ENCODE measurements around the gene RELN. TPM values are rescaled to one million over a fixed set of nuclear protein-coding genes. Genes with fewer than 3 reads are reported as not detected.

The RELN gene
- total and polyA plus RNA-seq, 2 donors (not counting 1 experiment from before 2014, with no cell fraction given) = 0.33 to 31.8 TPM

DNA sequence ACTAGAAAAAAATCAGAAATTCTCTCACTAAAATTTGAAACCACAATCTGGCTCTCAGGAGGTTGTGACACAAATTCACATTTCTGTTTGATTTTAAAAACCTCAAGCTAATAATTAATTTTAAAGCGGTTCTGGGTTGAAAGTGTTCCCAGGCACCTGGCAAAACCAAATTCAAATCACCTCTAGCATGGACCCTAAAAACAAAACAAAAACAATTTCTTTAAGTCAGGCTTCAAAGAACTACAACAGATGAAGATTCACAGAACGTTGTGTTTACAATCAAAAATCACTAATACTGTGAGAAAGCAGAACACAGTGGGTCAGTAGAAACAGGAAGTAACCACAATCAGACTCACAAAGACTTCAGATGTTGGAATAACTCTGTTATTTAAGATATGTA lies 7.2 kb upstream of the RELN start:
- no peak overlapping the region for H3K4me3 ChIP-seq (replicated peaks in 1 of 4; ENCODE audit: control extremely low read depth in 1 of 4, insufficient read depth in 1 of 4, low read depth in 3 of 4, low read length in 4 of 4)
- peaks cover under 1% of the 10 kb centered on the region for H3K27me3 ChIP-seq (ENCODE audit: control insufficient read depth, insufficient read depth, low read length)
- no peaks in the 10 kb centered on the region for H3K36me3 ChIP-seq (ENCODE audit: control insufficient read depth, insufficient read depth, low read length)
- no peak overlapping the region for H2AFZ ChIP-seq (ENCODE audit: low read length)
- H3K79me2 ChIP-seq (ENCODE audit: control insufficient read depth, insufficient read depth, low read length) = no peaks in the 10 kb centered on the region
- TF ChIP-seq, protein P1, sequence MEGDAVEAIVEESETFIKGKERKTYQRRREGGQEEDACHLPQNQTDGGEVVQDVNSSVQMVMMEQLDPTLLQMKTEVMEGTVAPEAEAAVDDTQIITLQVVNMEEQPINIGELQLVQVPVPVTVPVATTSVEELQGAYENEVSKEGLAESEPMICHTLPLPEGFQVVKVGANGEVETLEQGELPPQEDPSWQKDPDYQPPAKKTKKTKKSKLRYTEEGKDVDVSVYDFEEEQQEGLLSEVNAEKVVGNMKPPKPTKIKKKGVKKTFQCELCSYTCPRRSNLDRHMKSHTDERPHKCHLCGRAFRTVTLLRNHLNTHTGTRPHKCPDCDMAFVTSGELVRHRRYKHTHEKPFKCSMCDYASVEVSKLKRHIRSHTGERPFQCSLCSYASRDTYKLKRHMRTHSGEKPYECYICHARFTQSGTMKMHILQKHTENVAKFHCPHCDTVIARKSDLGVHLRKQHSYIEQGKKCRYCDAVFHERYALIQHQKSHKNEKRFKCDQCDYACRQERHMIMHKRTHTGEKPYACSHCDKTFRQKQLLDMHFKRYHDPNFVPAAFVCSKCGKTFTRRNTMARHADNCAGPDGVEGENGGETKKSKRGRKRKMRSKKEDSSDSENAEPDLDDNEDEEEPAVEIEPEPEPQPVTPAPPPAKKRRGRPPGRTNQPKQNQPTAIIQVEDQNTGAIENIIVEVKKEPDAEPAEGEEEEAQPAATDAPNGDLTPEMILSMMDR (conservative IDR thresholded peaks at IDR 0.05 in 1 of 2, IDR thresholded peaks at IDR 0.05 in 1 of 2; ENCODE audit: low read depth in 1 of 2, low read length in 2 of 2) = no peak
- TF ChIP-seq EZH2 (IDR thresholded peaks at IDR 0.05; ENCODE audit: low read length, missing control alignments) = no peak
- H3K4me1 ChIP-seq (ENCODE audit: control insufficient read depth, extremely low read depth, insufficient read depth, low read length) = no peaks in the 10 kb centered on the region
- DNase-seq (ENCODE audit: low read depth in 2 of 2) = no peak
- no peak overlapping the region for H3K9ac ChIP-seq (ENCODE audit: insufficient read depth, low read length)
- H4K20me1 ChIP-seq (ENCODE audit: control insufficient read depth, extremely low read depth, insufficient read depth, low read length) = no peaks in the 10 kb centered on the region
- no peak overlapping the region for H3K4me2 ChIP-seq (ENCODE audit: extremely low read depth, insufficient read depth, low read length)
- H3K27ac ChIP-seq (ENCODE audit: insufficient read depth, low read length) = no peak overlapping the region
- no peaks in the 10 kb centered on the region for H3K9me3 ChIP-seq (ENCODE audit: control insufficient read depth, insufficient read depth, low read depth, low read length)

DNA sequence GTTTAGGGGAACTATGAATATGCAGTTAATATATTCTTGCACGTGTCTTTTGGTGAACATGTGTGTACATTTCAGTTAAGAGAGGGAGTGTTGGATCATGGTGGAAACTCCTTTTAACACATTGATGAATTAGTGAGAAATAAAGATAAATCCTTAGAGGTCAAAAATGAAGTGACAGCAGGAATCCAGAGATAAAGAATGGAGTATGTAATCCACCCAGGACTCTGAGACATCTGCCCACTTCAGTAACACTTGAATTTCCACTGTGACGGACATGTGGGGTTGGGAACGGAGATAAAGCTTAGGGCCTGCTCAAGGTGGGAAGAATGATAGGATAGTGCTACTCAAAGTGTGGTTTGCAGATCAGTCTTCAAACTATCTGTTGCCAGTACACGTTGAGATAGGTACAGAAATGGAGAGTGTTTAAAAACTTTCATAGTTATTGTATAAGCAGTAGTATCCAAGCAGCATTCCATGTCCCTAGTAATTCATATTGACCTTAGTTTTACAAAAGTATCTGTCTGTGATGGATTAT lies 6.6 kb upstream of the RELN start:
- DNase-seq (ENCODE audit: low read depth in 2 of 2) = no peak
- no peaks in the 10 kb centered on the region for H4K20me1 ChIP-seq (ENCODE audit: control insufficient read depth, extremely low read depth, insufficient read depth, low read length)

DNA sequence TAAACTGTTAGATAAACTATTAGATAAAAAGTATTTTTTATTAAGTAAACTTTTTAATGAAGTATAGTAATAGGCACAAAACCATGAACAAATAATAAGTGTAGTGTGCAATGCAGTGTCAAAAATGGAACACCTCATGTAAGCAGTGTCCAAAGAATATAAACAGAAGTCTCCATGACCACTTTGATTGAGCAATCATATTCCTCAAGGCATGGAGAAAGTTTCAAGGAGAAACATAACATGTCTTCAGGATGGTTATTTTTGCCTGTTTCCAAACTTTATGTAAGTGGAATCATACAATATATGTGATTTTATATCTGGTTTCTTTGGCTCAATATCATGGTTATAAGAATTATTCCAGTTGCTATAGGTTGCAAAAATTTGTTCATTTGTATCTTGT lies 6.1 kb upstream of the RELN start:
- no peak for TF ChIP-seq EZH2 (IDR thresholded peaks at IDR 0.05; ENCODE audit: low read length, missing control alignments)
- TF ChIP-seq, protein P1 (conservative IDR thresholded peaks at IDR 0.05 in 1 of 2, IDR thresholded peaks at IDR 0.05 in 1 of 2; ENCODE audit: low read depth in 1 of 2, low read length in 2 of 2) = no peak
- no peak overlapping the region for H2AFZ ChIP-seq (ENCODE audit: low read length)
- no peaks in the 10 kb centered on the region for H3K4me1 ChIP-seq (ENCODE audit: control insufficient read depth, extremely low read depth, insufficient read depth, low read length)
- no peak overlapping the region for H3K9ac ChIP-seq (ENCODE audit: insufficient read depth, low read length)
- no peak for DNase-seq (ENCODE audit: low read depth in 2 of 2)
- H3K4me3 ChIP-seq (replicated peaks in 1 of 4; ENCODE audit: control extremely low read depth in 1 of 4, insufficient read depth in 1 of 4, low read depth in 3 of 4, low read length in 4 of 4) = no peak overlapping the region
- no peak overlapping the region for H3K4me2 ChIP-seq (ENCODE audit: extremely low read depth, insufficient read depth, low read length)
- H3K9me3 ChIP-seq (ENCODE audit: control insufficient read depth, insufficient read depth, low read depth, low read length) = no peaks in the 10 kb centered on the region
- H4K20me1 ChIP-seq (ENCODE audit: control insufficient read depth, extremely low read depth, insufficient read depth, low read length) = no peaks in the 10 kb centered on the region
- no peak overlapping the region for H3K27ac ChIP-seq (ENCODE audit: insufficient read depth, low read length)
- peaks cover 3% of the 10 kb centered on the region for H3K27me3 ChIP-seq (ENCODE audit: control insufficient read depth, insufficient read depth, low read length)
- no peaks in the 10 kb centered on the region for H3K36me3 ChIP-seq (ENCODE audit: control insufficient read depth, insufficient read depth, low read length)
- H3K79me2 ChIP-seq (ENCODE audit: control insufficient read depth, insufficient read depth, low read length) = no peaks in the 10 kb centered on the region

More for the DNA sequence above, 6.6 kb upstream of the RELN start:
- no peaks in the 10 kb centered on the region for H3K36me3 ChIP-seq (ENCODE audit: control insufficient read depth, insufficient read depth, low read length)
- peaks cover 3% of the 10 kb centered on the region for H3K27me3 ChIP-seq (ENCODE audit: control insufficient read depth, insufficient read depth, low read length)
- no peaks in the 10 kb centered on the region for H3K4me1 ChIP-seq (ENCODE audit: control insufficient read depth, extremely low read depth, insufficient read depth, low read length)
- no peaks in the 10 kb centered on the region for H3K79me2 ChIP-seq (ENCODE audit: control insufficient read depth, insufficient read depth, low read length)
- H3K4me3 ChIP-seq (replicated peaks in 1 of 4; ENCODE audit: control extremely low read depth in 1 of 4, insufficient read depth in 1 of 4, low read depth in 3 of 4, low read length in 4 of 4) = no peak overlapping the region
- no peaks in the 10 kb centered on the region for H3K9me3 ChIP-seq (ENCODE audit: control insufficient read depth, insufficient read depth, low read depth, low read length)
- no peak overlapping the region for H3K27ac ChIP-seq (ENCODE audit: insufficient read depth, low read length)
- H2AFZ ChIP-seq (ENCODE audit: low read length) = no peak overlapping the region
- no peak overlapping the region for H3K4me2 ChIP-seq (ENCODE audit: extremely low read depth, insufficient read depth, low read length)
- no peak for TF ChIP-seq EZH2 (IDR thresholded peaks at IDR 0.05; ENCODE audit: low read length, missing control alignments)
- TF ChIP-seq, protein P1 (conservative IDR thresholded peaks at IDR 0.05 in 1 of 2, IDR thresholded peaks at IDR 0.05 in 1 of 2; ENCODE audit: low read depth in 1 of 2, low read length in 2 of 2) = no peak
- H3K9ac ChIP-seq (ENCODE audit: insufficient read depth, low read length) = no peak overlapping the region

Data from fibroblast of lung (primary cell).